HepG2 (cell line): ENCODE results near the gene TRMT112. TPM values are rescaled to one million over a fixed set of nuclear protein-coding genes. Genes with fewer than 3 reads are reported as not detected.

Experiments used
- ATAD3A ChIP-seq: sonication (generic); formaldehyde crosslinking; IDR thresholded peaks from 2 replicates; pipeline ENCODE4 v1.4.0; 2020; ENCODE audit warnings: missing genetic modification reagents
- ATRX ChIP-seq: sonication (generic); formaldehyde crosslinking; IDR thresholded peaks from 2 replicates; pipeline ENCODE4 v1.4.0; 2020; ENCODE audit warnings: missing genetic modification reagents, borderline replicate concordance
- CAMTA2 ChIP-seq: sonication (generic); formaldehyde crosslinking; IDR thresholded peaks from 2 replicates; pipeline ENCODE4 v1.4.0; 2020; ENCODE audit warnings: mild to moderate bottlenecking, missing genetic modification reagents, borderline replicate concordance
- HOXA9 ChIP-seq: sonication (generic); formaldehyde crosslinking; IDR thresholded peaks from 2 replicates; pipeline ENCODE4 v1.8.1; 2022; ENCODE audit warnings: missing genetic modification reagents, mild to moderate bottlenecking, moderate library complexity, borderline replicate concordance
- KDM3A ChIP-seq: IDR thresholded peaks from 2 replicates; pipeline ENCODE4 v1.6.1; 2018; ENCODE audit warnings: low read depth, missing compliant biosample characterization
- KLF9 ChIP-seq: IDR thresholded peaks from 2 replicates; pipeline ENCODE4 v1.6.1; 2016; ENCODE audit warnings: low read depth
- MAF1 ChIP-seq: sonication (generic); formaldehyde crosslinking; IDR thresholded peaks from 2 replicates; pipeline ENCODE4 v1.5.0; 2020; ENCODE audit warnings: missing genetic modification reagents, borderline replicate concordance
- NFYC ChIP-seq: IDR thresholded peaks from 2 replicates; pipeline ENCODE4 v1.6.1; 2016; ENCODE audit warnings: missing genetic modification reagents, missing compliant biosample characterization
- NR1H2 ChIP-seq: sonication (generic); formaldehyde crosslinking; IDR thresholded peaks from 2 replicates; pipeline ENCODE4 v1.8.1; 2022; ENCODE audit warnings: low read depth, missing genetic modification reagents, borderline replicate concordance
- POLR2AphosphoS2 ChIP-seq: IDR thresholded peaks from 2 replicates; pipeline ENCODE4 v1.6.1; 2011; ENCODE audit warnings: low read depth, low read length, improper control_type of control experiment
- REL ChIP-seq: sonication (generic); formaldehyde crosslinking; conservative IDR thresholded peaks from 2 replicates; pipeline ENCODE4 v1.8.0; 2022; ENCODE audit warnings: mild to moderate bottlenecking, missing genetic modification reagents, moderate library complexity
- RNF2 ChIP-seq: fragments of 450-650 bp; conservative IDR thresholded peaks from 2 replicates; pipeline ENCODE4 v1.6.1; 2016; ENCODE audit warnings: low read depth
- SALL2 ChIP-seq: sonication (generic); formaldehyde crosslinking; IDR thresholded peaks from 2 replicates; pipeline ENCODE4 v1.8.1; 2023; ENCODE audit warnings: mild to moderate bottlenecking, missing genetic modification reagents, inconsistent platforms
- XBP1 ChIP-seq: sonication (generic); formaldehyde crosslinking; IDR thresholded peaks from 2 replicates; pipeline ENCODE4 v1.5.0; 2020; ENCODE audit warnings: missing genetic modification reagents
- ZNF253 ChIP-seq: sonication (generic); formaldehyde crosslinking; IDR thresholded peaks from 2 replicates; pipeline ENCODE4 v1.8.0; 2022; ENCODE audit warnings: mild to moderate bottlenecking, missing genetic modification reagents, borderline replicate concordance
- ZNF263 ChIP-seq: sonication (generic); formaldehyde crosslinking; IDR thresholded peaks from 2 replicates; pipeline ENCODE4 v1.4.0; 2020; ENCODE audit warnings: missing genetic modification reagents
- ZNF274 ChIP-seq: sonication (generic); formaldehyde crosslinking; IDR thresholded peaks from 2 replicates; pipeline ENCODE4 v1.5.1; 2020; ENCODE audit warnings: mild to moderate bottlenecking, missing genetic modification reagents
- ZNF430 ChIP-seq: sonication (generic); formaldehyde crosslinking; IDR thresholded peaks from 2 replicates; pipeline ENCODE4 v1.9.0; 2021; ENCODE audit warnings: mild to moderate bottlenecking, missing genetic modification reagents
- ZNF501 ChIP-seq: sonication (generic); formaldehyde crosslinking; IDR thresholded peaks from 2 replicates; pipeline ENCODE4 v1.5.1; 2020; ENCODE audit warnings: mild to moderate bottlenecking, moderate library complexity, missing genetic modification reagents
- ZNF547 ChIP-seq: sonication (generic); formaldehyde crosslinking; IDR thresholded peaks from 2 replicates; pipeline ENCODE4 v1.5.1; 2020; ENCODE audit warnings: mild to moderate bottlenecking, missing genetic modification reagents
- ZNF564 ChIP-seq: sonication (generic); formaldehyde crosslinking; IDR thresholded peaks from 2 replicates; pipeline ENCODE4 v1.8.1; 2023; ENCODE audit warnings: mild to moderate bottlenecking, missing genetic modification reagents
- ZNF713 ChIP-seq: sonication (generic); formaldehyde crosslinking; IDR thresholded peaks from 2 replicates; pipeline ENCODE4 v1.4.0; 2020; ENCODE audit warnings: mild to moderate bottlenecking, missing genetic modification reagents
- ZNF720 ChIP-seq: sonication (generic); formaldehyde crosslinking; IDR thresholded peaks from 2 replicates; pipeline ENCODE4 v1.4.0; 2020; ENCODE audit warnings: missing genetic modification reagents
- ZNF746 ChIP-seq: sonication (generic); formaldehyde crosslinking; IDR thresholded peaks from 2 replicates; pipeline ENCODE4 v1.8.0; 2022; ENCODE audit warnings: mild to moderate bottlenecking, missing genetic modification reagents
- polyA plus RNA-seq, 8 experiments: library from polyadenylated mRNA; depleted of rRNA in 3 of 8; stranded (reverse) in 7 of 8; unstranded in 1 of 8; fragments of >200 nt; fragmentation: Illumina TruSeq in 4 of 8; extraction: Trizol in 4 of 8; gene quantifications; 2 replicates each; pipeline versions ENCODE4 v1.2.1 to v1.2.3, GENCODE V29; 2011 to 2016; ENCODE audit warnings: low read depth in 4 of 8, missing spikeins in 1 of 8, mixed read lengths in 1 of 8; ENCODE audit not compliant: insufficient read depth in 1 of 8
- total RNA-seq, 5 experiments: library from RNA; depleted of rRNA; stranded (reverse); fragments of >200 nt; fragmentation: Illumina TruSeq; extraction: Trizol; gene quantifications; 2 replicates each; pipeline ENCODE4 v1.2.3, GENCODE V29; 2016; ENCODE audit warnings: low read depth in 1 of 5
- TF ChIP-seq, protein P1 (sequence below): sonication (generic); formaldehyde crosslinking; IDR thresholded peaks from 2 replicates; pipeline ENCODE4 v1.4.0; 2020; ENCODE audit warnings: missing genetic modification reagents
- TF ChIP-seq, protein P2 (sequence below): sonication (generic); formaldehyde crosslinking; IDR thresholded peaks from 2 replicates; pipeline ENCODE4 v1.4.0; 2020; ENCODE audit warnings: mild to moderate bottlenecking, missing genetic modification reagents
- TF ChIP-seq, protein P3 (sequence below): IDR thresholded peaks from 2 replicates; pipeline ENCODE4 v1.6.1; 2016; ENCODE audit warnings: mild to moderate bottlenecking, missing biosample characterization, missing genetic modification reagents
- TF ChIP-seq, protein P4 (sequence below): sonication (generic); formaldehyde crosslinking; IDR thresholded peaks from 2 replicates; pipeline ENCODE4 v1.5.0; 2020; ENCODE audit warnings: missing genetic modification reagents, mild to moderate bottlenecking, borderline replicate concordance

TRMT112 gene
- total and polyA plus RNA-seq, 2 of the 13 experiments (the other 11 are each of a cell fraction or from before 2014, with no cell fraction given): 186 to 409 TPM

DNA sequence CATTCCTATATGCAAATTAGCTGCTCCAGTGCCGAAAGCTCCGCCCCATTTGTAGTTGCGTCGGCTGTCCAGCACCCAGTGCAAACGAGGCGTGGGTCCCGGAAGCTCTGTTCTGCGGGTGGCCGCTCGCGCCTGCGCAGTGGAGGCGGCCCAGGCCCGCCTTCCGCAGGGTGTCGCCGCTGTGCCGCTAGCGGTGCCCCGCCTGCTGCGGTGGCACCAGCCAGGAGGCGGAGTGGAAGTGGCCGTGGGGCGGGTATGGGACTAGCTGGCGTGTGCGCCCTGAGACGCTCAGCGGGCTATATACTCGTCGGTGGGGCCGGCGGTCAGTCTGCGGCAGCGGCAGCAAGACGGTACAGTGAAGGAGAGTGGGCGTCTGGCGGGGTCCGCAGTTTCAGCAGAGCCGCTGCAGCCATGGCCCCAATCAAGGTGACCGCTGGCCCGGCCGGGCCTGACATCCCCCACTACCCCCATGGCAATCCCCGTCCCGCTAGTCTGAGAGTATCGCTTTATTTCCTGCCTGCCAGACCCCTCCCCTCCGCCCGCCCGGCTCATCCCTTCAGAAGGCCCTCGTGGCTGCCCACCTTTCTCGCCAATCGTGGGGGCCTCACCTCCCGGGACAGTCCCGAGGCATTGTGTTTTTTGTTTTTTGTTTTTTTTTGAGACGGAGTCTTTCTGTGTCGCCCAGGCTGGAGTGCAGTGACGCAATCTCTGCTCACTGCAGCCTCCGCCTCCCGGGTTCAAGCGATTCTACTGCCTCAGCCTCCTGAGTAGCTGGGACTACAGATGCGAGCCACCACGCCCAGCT is 804 bp upstream of the TRMT112 start, which contains the start of gene PRDX5 (continued):
- TF ChIP-seq CAMTA2 (no peak), KDM3A (CRISPR knock-in tag) (peak; percentile 74; the same call in 1 of the 2 replicates), SALL2 (CRISPR knock-in tag) (peak; percentile 40; the same call in 1 of the 2 replicates), ZNF564 (CRISPR knock-in tag) (peak; percentile 44; the same call in 1 of the 2 replicates), ZNF720 (no peak), ATRX (no peak), MAF1 (CRISPR knock-in tag) (0 out of 2 replicates have a peak, but pooled peaks have one; percentile 59), RNF2 (no peak), ZNF713 (CRISPR knock-in tag) (no peak), ZNF430 (CRISPR knock-in tag) (no peak), ZNF501 (CRISPR knock-in tag) (peak; percentile 84), KLF9 (CRISPR knock-in tag) (no peak), ATAD3A (CRISPR knock-in tag) (no peak), ZNF253 (CRISPR knock-in tag) (no peak), NFYC (CRISPR knock-in tag) (no peak), REL (CRISPR knock-in tag) (no peak), XBP1 (no peak), ZNF547 (CRISPR knock-in tag) (peak; percentile 72), NR1H2 (CRISPR knock-in tag) (no peak; the same call in 1 of the 2 replicates), ZNF274 (no peak), POLR2AphosphoS2 (no peak), ZNF746 (CRISPR knock-in tag) (0 out of 2 replicates have a peak, but pooled peaks have one; percentile 75), ZNF263 (CRISPR knock-in tag) (no peak; the same call in 1 of the 2 replicates), HOXA9 (CRISPR knock-in tag) (0 out of 2 replicates have a peak, but pooled peaks have one; percentile 54)
- TF ChIP-seq, protein P1, sequence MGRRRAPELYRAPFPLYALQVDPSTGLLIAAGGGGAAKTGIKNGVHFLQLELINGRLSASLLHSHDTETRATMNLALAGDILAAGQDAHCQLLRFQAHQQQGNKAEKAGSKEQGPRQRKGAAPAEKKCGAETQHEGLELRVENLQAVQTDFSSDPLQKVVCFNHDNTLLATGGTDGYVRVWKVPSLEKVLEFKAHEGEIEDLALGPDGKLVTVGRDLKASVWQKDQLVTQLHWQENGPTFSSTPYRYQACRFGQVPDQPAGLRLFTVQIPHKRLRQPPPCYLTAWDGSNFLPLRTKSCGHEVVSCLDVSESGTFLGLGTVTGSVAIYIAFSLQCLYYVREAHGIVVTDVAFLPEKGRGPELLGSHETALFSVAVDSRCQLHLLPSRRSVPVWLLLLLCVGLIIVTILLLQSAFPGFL (CRISPR knock-in tag): no peak
- TF ChIP-seq, protein P2, sequence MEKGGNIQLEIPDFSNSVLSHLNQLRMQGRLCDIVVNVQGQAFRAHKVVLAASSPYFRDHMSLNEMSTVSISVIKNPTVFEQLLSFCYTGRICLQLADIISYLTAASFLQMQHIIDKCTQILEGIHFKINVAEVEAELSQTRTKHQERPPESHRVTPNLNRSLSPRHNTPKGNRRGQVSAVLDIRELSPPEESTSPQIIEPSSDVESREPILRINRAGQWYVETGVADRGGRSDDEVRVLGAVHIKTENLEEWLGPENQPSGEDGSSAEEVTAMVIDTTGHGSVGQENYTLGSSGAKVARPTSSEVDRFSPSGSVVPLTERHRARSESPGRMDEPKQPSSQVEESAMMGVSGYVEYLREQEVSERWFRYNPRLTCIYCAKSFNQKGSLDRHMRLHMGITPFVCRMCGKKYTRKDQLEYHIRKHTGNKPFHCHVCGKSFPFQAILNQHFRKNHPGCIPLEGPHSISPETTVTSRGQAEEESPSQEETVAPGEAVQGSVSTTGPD (CRISPR knock-in tag): no peak
- TF ChIP-seq, protein P3, sequence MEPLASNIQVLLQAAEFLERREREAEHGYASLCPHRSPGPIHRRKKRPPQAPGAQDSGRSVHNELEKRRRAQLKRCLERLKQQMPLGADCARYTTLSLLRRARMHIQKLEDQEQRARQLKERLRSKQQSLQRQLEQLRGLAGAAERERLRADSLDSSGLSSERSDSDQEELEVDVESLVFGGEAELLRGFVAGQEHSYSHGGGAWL (CRISPR knock-in tag): no peak; the same call in 1 of the 2 replicates
- TF ChIP-seq, protein P4, sequence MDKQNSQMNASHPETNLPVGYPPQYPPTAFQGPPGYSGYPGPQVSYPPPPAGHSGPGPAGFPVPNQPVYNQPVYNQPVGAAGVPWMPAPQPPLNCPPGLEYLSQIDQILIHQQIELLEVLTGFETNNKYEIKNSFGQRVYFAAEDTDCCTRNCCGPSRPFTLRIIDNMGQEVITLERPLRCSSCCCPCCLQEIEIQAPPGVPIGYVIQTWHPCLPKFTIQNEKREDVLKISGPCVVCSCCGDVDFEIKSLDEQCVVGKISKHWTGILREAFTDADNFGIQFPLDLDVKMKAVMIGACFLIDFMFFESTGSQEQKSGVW (CRISPR knock-in tag): no peak
